Astrocyte of the spinal cord (primary cell): ENCODE results near the gene SEPTIN11.

ENCODE experiments used
- DNase-seq: peaks from one replicate; pipeline ENCODE4 v3.0.0; 2011; ENCODE audit warnings: low read depth, low spot score
- H3K4me3 ChIP-seq: 2 replicates; pipeline ENCODE4 v1.5.1; 2011; ENCODE audit warnings: low read depth, mild to moderate bottlenecking, low read length, moderate library complexity
- CTCF ChIP-seq: IDR thresholded peaks from 2 replicates; pipeline ENCODE4 v1.5.1; 2012; ENCODE audit warnings: low read depth, mild to moderate bottlenecking, low read length, inconsistent platforms
- in situ Hi-C: cut with HindIII; loops from 2 replicates; pipeline ENCODE4 v1.10.0; 2017; ENCODE audit warnings: low sequenced_read_pairs

Gene SEPTIN11

GRCh38 chr4:76964769-76965168 lies 15.2 kb downstream of the SEPTIN11 start:
- in situ Hi-C loops: no loop called here
- TF ChIP-seq CTCF: no peak
- H3K4me3 ChIP-seq: no peak overlapping the region
- DNase-seq: no peak

GRCh38 chr4:76965866-76966579 lies 16.5 kb downstream of the SEPTIN11 start:
- in situ Hi-C loops: no loop called here
- no peak for DNase-seq
- no peak overlapping the region for H3K4me3 ChIP-seq
- TF ChIP-seq CTCF: no peak

GRCh38 chr4:76968937-76969336 lies 19.4 kb downstream of the SEPTIN11 start:
- TF ChIP-seq CTCF: no peak
- in situ Hi-C loops: no loop called here
- H3K4me3 ChIP-seq: no peak overlapping the region
- DNase-seq: no peak

- in situ Hi-C loops: no loop called here
- no peak overlapping the region for H3K4me3 ChIP-seq
- DNase-seq: no peak
- TF ChIP-seq CTCF: no peak
Measured at GRCh38 chr4:76969495-76969894, 19.9 kb downstream of the SEPTIN11 start.

GRCh38 chr4:76969941-76970529 lies 20.5 kb downstream of the SEPTIN11 start:
- in situ Hi-C loops: no loop called here
- TF ChIP-seq CTCF: no peak
- H3K4me3 ChIP-seq: no peak overlapping the region
- no peak for DNase-seq

GRCh38 chr4:76972306-76972705 lies 22.8 kb downstream of the SEPTIN11 start:
- in situ Hi-C loops: no loop called here
- no peak for DNase-seq
- no peak overlapping the region for H3K4me3 ChIP-seq
- TF ChIP-seq CTCF: no peak
